HG03521 (cell line): ENCODE results near the gene NME4.

Source experiments
- ATAC-seq: cut with Tn5 transposase; IDR thresholded peaks from one replicate; pipeline ENCODE4 v1.9.1; 2021; ENCODE audit warnings: mild to moderate bottlenecking, moderate library complexity; ENCODE audit not compliant: unreplicated experiment

The NME4 gene

DNA sequence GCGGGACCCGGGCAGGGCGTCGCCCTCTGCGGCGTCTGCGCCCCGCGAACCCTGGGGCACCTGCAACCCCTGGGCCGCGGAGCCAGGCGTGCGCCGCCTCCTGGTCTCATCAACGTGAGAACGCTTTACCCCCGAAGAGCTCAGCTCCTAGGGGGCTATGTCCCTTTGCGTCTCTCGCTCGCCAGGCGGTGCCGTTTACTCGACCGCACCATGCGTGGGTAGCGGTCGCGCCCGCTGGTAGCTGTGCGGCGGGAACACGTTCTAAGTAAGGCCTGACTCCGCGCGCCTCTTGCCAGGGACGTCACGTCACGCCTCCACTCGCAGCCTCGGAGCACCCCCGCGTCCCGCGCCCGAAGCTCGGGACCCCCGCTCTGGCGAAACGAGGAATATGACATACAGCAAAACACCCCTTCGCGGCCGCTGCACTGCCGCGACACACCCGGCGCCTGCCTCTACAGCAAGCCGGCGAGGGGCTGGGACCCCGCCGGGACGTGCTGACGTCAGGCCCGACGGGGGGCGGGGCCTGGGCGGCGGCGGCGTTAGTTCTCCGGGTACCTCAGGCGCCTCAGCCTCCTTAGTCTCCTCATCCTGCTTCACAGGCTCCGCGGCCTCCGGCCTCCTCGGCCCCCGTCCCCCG lies 28.2 kb downstream of the NME4 start, which contains the start of gene RAB11FIP3:
Gene RAB11FIP3, plus strand, starts transcription at position 568 of the 637 bp plus-strand sequence. CDS start 358 bp downstream, outside the sequence.
- ATAC-seq = peak; percentile 78

DNA sequence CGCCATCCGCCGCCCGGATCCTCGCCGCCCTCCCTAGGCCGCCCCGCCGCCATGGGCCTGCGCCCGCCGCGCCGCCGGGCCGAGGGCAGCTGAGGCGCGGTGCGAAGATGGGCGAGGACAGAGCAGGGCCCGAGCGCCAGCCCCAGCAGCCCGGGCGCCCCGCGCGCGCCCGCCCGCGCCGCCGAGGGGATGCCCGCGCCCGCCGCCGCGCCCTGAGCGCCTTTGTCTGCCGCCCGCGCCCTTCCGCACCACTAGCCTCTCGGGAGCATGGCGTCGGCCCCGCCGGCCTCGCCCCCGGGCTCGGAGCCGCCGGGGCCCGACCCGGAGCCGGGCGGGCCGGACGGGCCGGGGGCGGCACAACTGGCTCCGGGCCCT lies 28.7 kb downstream of the NME4 start:
- peak; percentile 32 for ATAC-seq

DNA sequence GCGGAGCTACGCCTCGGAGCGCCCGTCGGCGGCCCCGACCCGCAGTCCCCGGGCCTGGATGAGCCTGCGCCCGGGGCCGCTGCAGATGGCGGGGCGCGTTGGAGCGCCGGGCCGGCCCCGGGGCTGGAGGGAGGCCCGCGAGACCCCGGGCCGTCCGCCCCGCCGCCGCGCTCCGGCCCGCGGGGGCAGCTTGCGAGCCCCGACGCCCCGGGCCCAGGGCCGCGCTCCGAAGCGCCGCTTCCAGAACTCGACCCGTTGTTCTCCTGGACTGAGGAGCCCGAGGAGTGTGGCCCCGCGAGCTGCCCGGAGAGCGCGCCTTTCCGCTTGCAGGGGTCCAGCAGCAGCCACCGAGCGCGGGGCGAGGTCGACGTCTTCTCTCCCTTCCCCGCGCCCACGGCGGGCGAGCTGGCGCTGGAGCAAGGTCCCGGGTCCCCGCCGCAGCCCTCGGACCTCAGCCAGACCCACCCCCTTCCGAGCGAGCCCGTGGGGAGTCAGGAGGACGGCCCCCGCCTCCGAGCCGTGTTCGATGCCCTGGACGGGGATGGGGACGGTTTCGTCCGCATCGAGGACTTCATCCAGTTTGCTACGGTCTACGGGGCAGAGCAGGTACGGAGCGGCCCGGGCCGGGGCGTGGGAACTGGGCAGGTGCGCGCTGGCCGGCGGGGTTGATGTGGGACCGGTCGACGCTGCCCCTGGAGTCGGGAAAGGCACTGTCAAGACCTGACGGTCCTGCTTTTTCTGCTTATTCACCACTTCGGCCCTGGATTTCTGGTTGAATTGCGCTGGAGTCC lies 29.3 kb downstream of the NME4 start:
- ATAC-seq = no peak

DNA sequence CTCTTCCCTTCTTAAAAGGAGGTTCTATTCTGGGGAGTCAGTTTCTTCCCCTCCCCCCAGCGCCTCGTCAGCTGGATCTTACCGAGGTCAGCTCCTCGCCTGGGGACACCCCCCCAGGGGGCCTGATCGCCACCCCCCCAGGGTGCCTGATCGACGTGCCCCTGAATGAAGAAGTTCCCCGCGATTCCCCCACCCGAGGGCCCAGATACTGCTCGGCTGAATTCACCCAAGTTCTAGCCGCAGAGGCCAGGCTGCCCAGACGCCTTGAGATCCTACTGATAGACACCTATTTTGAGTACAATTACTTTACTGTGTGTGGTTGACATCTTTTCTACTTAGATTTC lies 29.9 kb downstream of the NME4 start:
- ATAC-seq = no peak

DNA sequence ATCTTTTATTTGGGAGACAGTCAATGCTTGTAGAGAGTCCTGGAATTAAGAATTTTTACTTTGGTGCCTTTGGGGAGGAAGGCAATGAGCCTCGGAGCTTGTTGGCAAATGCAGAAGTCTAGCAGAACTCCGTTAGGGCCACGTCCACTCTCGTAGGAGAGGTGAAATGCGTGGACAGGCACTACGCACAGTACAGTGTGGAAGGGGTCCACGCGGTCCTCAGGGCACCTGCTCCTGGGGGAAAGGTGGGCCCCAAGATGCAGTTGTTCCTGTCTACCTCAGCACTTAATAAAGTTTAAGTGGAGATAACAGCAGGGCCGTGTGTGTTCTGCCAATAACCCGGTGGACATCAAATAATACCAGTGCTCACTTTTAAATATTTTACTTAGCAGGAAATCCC lies 30.3 kb downstream of the NME4 start:
- ATAC-seq = no peak

DNA sequence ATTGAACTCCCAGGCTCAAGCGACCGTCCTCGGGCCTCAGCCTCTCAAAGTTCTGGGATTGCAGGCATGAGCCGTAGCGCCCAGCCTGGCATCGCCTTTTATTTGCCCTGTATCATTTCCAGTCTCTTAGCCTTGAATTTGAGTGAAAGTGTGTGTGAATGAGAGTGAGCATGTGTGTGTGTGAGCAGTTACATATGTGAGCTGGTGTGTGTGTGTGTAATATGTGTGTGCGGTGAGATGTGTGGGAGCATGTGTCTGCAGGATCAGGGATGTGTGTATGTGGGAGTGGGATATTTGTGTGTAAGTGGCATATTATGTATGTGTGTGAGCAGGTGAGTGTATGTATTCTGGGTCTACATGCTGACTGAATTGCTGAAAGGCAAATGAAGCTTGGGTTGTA lies 33.9 kb downstream of the NME4 start:
- no peak for ATAC-seq

DNA sequence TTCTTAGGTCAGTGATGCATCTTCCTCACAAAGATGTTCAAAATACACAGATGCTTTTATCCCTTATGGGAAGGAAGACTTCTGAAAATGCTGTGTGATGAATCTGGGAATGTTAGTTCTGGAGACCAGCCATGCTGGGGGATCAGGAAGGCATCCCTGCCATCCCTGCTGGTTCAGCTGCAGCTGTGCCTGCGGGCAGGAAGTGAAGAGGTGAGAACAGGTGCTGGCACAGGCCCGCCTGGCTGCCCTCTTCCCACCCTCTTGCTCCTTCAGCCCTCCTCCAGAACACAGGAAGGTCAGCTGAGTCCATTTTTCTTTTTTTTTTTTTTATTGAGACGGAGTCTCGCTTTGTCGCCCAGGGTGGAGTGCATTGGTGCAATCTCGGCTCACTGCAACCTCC lies 43.6 kb downstream of the NME4 start:
- ATAC-seq = no peak

DNA sequence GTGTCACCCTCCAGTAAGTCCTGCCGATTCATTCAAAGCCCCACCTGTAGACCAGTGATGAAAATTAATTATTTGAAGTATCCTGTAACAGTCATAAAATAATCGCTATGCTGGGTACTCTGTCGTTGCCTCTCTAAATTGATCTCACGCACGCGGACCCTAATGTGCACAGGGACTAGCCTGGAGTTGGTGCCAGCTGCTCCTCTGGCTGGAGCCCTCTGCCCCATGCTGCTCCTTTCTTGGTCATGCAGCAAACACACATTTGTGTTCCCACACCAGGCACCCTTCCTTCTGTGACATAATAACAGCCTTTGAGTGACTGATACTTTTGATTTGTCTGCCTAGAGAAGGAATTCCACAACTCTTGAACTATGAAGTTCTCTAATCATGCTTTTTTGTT lies 44.4 kb downstream of the NME4 start:
- no peak for ATAC-seq

DNA sequence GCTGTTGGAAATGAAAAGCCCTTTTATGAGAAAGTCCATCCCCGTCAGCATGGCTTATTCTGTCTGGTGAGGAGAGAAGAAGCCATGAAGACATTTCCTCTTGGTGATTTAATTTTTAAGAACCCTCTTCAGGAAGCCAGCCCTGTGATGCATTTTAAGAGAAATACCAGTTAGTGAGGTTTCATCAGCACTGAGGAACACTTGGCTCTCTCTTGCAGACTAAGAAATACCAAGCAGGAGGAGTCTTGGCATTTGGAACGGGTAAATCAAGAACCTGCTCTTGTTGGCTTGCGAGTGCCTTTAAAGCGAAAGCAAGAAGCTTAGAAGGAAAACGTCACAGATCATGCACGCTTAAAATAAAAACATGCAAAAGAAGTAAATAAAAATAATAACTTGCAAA lies 46.0 kb downstream of the NME4 start:
- no peak for ATAC-seq

DNA sequence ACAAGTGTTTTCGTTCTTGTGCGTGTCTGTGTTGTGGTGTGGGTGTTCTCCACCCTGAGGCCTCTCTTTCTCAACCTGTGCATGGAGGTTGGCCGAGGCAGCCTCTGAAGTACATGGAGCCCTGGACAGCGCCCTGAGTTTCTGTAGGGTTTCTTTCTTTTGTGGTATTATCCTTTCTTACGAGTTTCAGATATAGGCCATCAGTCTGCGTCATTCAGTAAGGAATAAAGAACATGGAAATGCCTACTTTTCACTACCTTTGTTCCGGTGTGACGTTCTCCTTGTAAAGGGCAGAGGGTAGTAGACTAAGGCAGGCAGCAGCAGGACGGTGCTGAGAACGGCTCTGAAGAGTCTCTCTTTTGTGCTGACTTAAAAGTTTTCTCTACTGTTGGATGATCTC lies 47.0 kb downstream of the NME4 start:
- ATAC-seq = no peak

DNA sequence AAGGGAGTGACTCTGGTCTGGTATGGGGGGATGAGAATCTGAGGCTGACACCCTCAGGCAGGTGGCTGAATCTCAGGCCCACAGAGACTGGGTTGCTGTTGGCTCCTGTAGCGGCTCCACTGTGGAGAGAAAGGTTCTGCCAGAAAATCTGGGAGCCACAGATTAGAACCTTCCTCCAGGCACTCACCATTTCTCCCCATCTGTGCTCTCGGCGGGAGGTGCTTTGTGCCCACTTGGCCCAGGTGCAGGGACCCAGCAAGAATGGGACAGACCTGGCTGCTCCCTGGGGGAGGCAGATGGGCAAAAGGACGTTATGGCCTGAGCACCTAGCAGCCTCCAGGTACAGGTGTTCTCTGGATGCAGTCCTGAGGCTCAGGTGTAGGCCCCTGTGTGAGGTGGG lies 48.6 kb downstream of the NME4 start:
- ATAC-seq = no peak
